GM12878 (cell line): ENCODE results near the gene EBI3. TPM values are rescaled to one million over a fixed set of nuclear protein-coding genes. Genes with fewer than 3 reads are reported as not detected.
A peak's percentile ranks its signal among the peaks of the same experiment; 100 is the strongest.

Source experiments
- ATAC-seq: fragments of 200-7000 bp; cut with Tn5 transposase; 3 replicates; pipeline ENCODE4 v1.9.1; 2020; ENCODE audit warnings: mild to moderate bottlenecking, moderate library complexity
- BruUV-seq: library from RNA; stranded (reverse); fragments of 400-500 nt; replicated peaks from 2 replicates; lab custom pipeline; 2021; lab: Mats Ljungman, UMichigan
- CTCF ChIA-PET: fragments of 300-600 bp; sonication (Branson Sonifier 250); formaldehyde crosslinking; extraction: SDS; loops from one replicate; lab custom pipeline; 2021; ENCODE audit warnings: inconsistent platforms; lab: Yijun Ruan, JAX
- POLR2A ChIA-PET: fragments of 350-600 bp; formaldehyde crosslinking; extraction: SDS; loops from one replicate; lab custom pipeline; 2021; ENCODE audit warnings: inconsistent platforms; lab: Charles Lee
- RAD21 ChIA-PET: fragments of 300-600 bp; sonication (Branson Sonifier 250); formaldehyde crosslinking; loops from one replicate; lab custom pipeline; 2023; ENCODE audit warnings: antibody characterized with exemption; ENCODE audit not compliant: unreplicated experiment; lab: Charles Lee
- SMC1A ChIA-PET: fragments of 300-600 bp; sonication (Branson Sonifier 250); formaldehyde crosslinking; loops from one replicate; lab custom pipeline; 2023; ENCODE audit not compliant: unreplicated experiment, uncharacterized antibody; lab: Charles Lee
- DNase-seq: peaks from one replicate; pipeline ENCODE4 v3.0.0-alpha.2; 2011; ENCODE audit warnings: low read depth, low spot score
- FAIRE-seq: peaks from 3 replicates; lab custom pipeline; 2011; peaks lifted over from hg19 to GRCh38; lab: Jason Lieb, UNC
- H2AFZ ChIP-seq: 2 replicates; pipeline ENCODE4 v1.6.0; 2011; ENCODE audit warnings: low read depth, low read length, control low read depth; ENCODE audit not compliant: control insufficient read depth
- H3K27ac ChIP-seq: 2 replicates; pipeline ENCODE4 v1.5.1; 2011; ENCODE audit warnings: control low read depth; ENCODE audit not compliant: control insufficient read depth, insufficient read depth
- H3K27me3 ChIP-seq, 2 experiments: replicated peaks in 1 of 2; 2 replicates each; pipeline versions ENCODE4 v1.6.0 to v1.6.1; 2011; ENCODE audit warnings: low read length in 1 of 2; ENCODE audit not compliant: control insufficient read depth in 2 of 2, insufficient read depth in 2 of 2
- H3K36me3 ChIP-seq, 2 experiments: 2 replicates each; pipeline ENCODE4 v1.5.1; 2011; ENCODE audit warnings: low read length in 1 of 2; ENCODE audit not compliant: control insufficient read depth in 2 of 2, insufficient read depth in 2 of 2
- H3K4me1 ChIP-seq: 2 replicates; pipeline ENCODE4 v1.6.1; 2011; ENCODE audit warnings: mild to moderate bottlenecking, low read length, moderate library complexity, mixed read lengths; ENCODE audit not compliant: control insufficient read depth, insufficient read depth
- H3K4me2 ChIP-seq: 2 replicates; pipeline ENCODE4 v1.6.0; 2011; ENCODE audit warnings: control low read depth; ENCODE audit not compliant: control insufficient read depth, insufficient read depth
- H3K4me3 ChIP-seq: fragments of 200-600 bp; sonication (generic); 2 replicates; pipeline ENCODE4 v1.5.1; 2016
- H3K79me2 ChIP-seq: 2 replicates; pipeline ENCODE4 v1.6.0; 2011; ENCODE audit warnings: low read length; ENCODE audit not compliant: control insufficient read depth, insufficient read depth
- H3K9ac ChIP-seq: 2 replicates; pipeline ENCODE4 v1.8.0; 2011; ENCODE audit warnings: low read length, control low read depth, mixed read lengths; ENCODE audit not compliant: control insufficient read depth, insufficient read depth
- H3K9me3 ChIP-seq: replicated peaks from 3 replicates; pipeline ENCODE4 v1.5.1; 2011; ENCODE audit warnings: mild to moderate bottlenecking, low read length; ENCODE audit not compliant: control insufficient read depth, insufficient read depth
- H4K20me1 ChIP-seq: 2 replicates; pipeline ENCODE4 v1.6.0; 2011; ENCODE audit not compliant: control insufficient read depth, insufficient read depth
- CBFB ChIP-seq: IDR thresholded peaks from 2 replicates; pipeline ENCODE4 v1.6.1; 2016; ENCODE audit warnings: antibody characterized with exemption, low read depth
- CBX3 ChIP-seq: fragments of 200-600 bp; sonication (generic); IDR thresholded peaks from 2 replicates; pipeline ENCODE4 v1.6.1; 2016; ENCODE audit warnings: low read depth, borderline replicate concordance
- EED ChIP-seq: sonication (generic); IDR thresholded peaks from 2 replicates; pipeline ENCODE4 v1.6.1; 2016; ENCODE audit warnings: antibody characterized with exemption, low read depth
- EGR1 ChIP-seq, 2 experiments: IDR thresholded peaks; 1 replicate in 1 of 2; 2 replicates in 1 of 2; pipeline ENCODE4 v1.6.1; 2011 to 2012; ENCODE audit warnings: low read depth in 2 of 2, low read length in 2 of 2, borderline replicate concordance in 1 of 2, mild to moderate bottlenecking in 1 of 2, moderate library complexity in 1 of 2
- EP300 ChIP-seq, 2 experiments: fragments of 150-350 bp in 1 of 2; IDR thresholded peaks; 2 replicates each; pipeline ENCODE4 v1.6.1; 2011 to 2012; ENCODE audit warnings: low read depth in 2 of 2, low read length in 2 of 2, borderline replicate concordance in 1 of 2, improper control_type of control experiment in 1 of 2, inconsistent platforms in 1 of 2; ENCODE audit not compliant: control insufficient read depth in 1 of 2
- FOS ChIP-seq: IDR thresholded peaks from 3 replicates; pipeline ENCODE4 v1.6.1; 2011; ENCODE audit warnings: borderline replicate concordance; ENCODE audit not compliant: insufficient read length; ENCODE audit errors: extremely low read depth
- JUNB ChIP-seq: IDR thresholded peaks from 2 replicates; pipeline ENCODE4 v1.6.1; 2016; ENCODE audit warnings: antibody characterized with exemption, mild to moderate bottlenecking
- MEF2A ChIP-seq: IDR thresholded peaks from 2 replicates; pipeline ENCODE4 v1.6.1; 2011; ENCODE audit warnings: low read depth, mild to moderate bottlenecking, low read length, moderate library complexity; ENCODE audit not compliant: insufficient read depth
- MYB ChIP-seq: fragments of 150-350 bp; IDR thresholded peaks from 2 replicates; pipeline ENCODE4 v1.6.1; 2014; ENCODE audit warnings: mild to moderate bottlenecking, low read depth, low read length, borderline replicate concordance
- NFYA ChIP-seq: IDR thresholded peaks from 2 replicates; pipeline ENCODE4 v1.6.1; 2011; ENCODE audit warnings: low read depth, mild to moderate bottlenecking, low read length, improper control_type of control experiment, borderline replicate concordance
- NFYB ChIP-seq: IDR thresholded peaks from 2 replicates; pipeline ENCODE4 v1.6.1; 2011; ENCODE audit warnings: low read depth, mild to moderate bottlenecking, low read length, improper control_type of control experiment, moderate library complexity; ENCODE audit not compliant: insufficient read depth
- STAT1 ChIP-seq: fragments of 450-650 bp; conservative IDR thresholded peaks from 2 replicates; pipeline ENCODE4 v1.6.1; 2014; ENCODE audit warnings: antibody characterized with exemption, mild to moderate bottlenecking
- YBX1 ChIP-seq: fragments of 450-650 bp; IDR thresholded peaks from 2 replicates; pipeline ENCODE4 v1.6.1; 2016; ENCODE audit warnings: antibody characterized with exemption
- YY1 ChIP-seq: IDR thresholded peaks from 2 replicates; pipeline ENCODE4 v1.6.1; 2011; ENCODE audit warnings: low read depth, mild to moderate bottlenecking, low read length
- ZNF24 ChIP-seq: fragments of 450-650 bp; IDR thresholded peaks from 2 replicates; pipeline ENCODE4 v1.6.1; 2017; ENCODE audit warnings: antibody characterized with exemption, mild to moderate bottlenecking
- WGBS: methylation state at CpG from one replicate; pipeline ENCODE4 v1.1.6; 2016; ENCODE audit warnings: low lambda C conversion rate; ENCODE audit not compliant: insufficient replicate concordance, insufficient coverage; ENCODE audit errors: missing lambda C conversion rate; 5-methylcytosine and 5-hydroxymethylcytosine counted together
- in situ Hi-C: fragments of 300-500 bp; cut with MboI; formaldehyde crosslinking; loops from 9 replicates; pipeline ENCODE4 v1.14.3; 2018; ENCODE audit warnings: mixed read lengths
- intact Hi-C: fragments of 100-400 bp; cut with micrococcal nuclease; formaldehyde crosslinking; loops from one replicate; pipeline ENCODE4 v1.14.2; 2022; ENCODE audit not compliant: unreplicated experiment
- polyA plus RNA-seq, 11 experiments: library from polyadenylated mRNA; depleted of rRNA in 4 of 11; unstranded in 6 of 11; stranded (reverse) in 5 of 11; fragments of >200 nt; fragmentation: Nextera tagmentation in 4 of 11; fragmentation: Illumina TruSeq in 1 of 11; extraction: Ambion mirVana in 4 of 11; extraction: Trizol in 1 of 11; gene quantifications; 1 replicate in 1 of 11; 2 replicates in 10 of 11; pipeline versions ENCODE4 v1.2.1 to v1.2.3, GENCODE V29; 2011 to 2016; ENCODE audit warnings: inconsistent platforms in 2 of 11, missing spikeins in 2 of 11, low read depth in 1 of 11
- total RNA-seq, 4 experiments: library from RNA; depleted of rRNA in 3 of 4; stranded (reverse); fragments of >200 nt in 3 of 4; fragmentation: Illumina TruSeq in 1 of 4; extraction: Trizol in 1 of 4; gene quantifications; 2 replicates each; pipeline versions ENCODE4 v1.2.1 to v1.2.3, GENCODE V29; 2013 to 2021
- TF ChIP-seq, protein P1 (sequence below), 3 experiments: IDR thresholded peaks in 2 of 3; conservative IDR thresholded peaks in 1 of 3; 2 replicates each; pipeline ENCODE4 v1.5.1; 2011; ENCODE audit warnings: low read depth in 3 of 3, low read length in 3 of 3, mild to moderate bottlenecking in 3 of 3, control low read depth in 2 of 3, moderate library complexity in 2 of 3, inconsistent platforms in 1 of 3, mixed read lengths in 1 of 3; ENCODE audit not compliant: control insufficient read depth in 2 of 3, insufficient read depth in 1 of 3; ENCODE audit errors: extremely low read depth in 1 of 3
- TF ChIP-seq, protein P2 (sequence below): fragments of 450-650 bp; IDR thresholded peaks from 2 replicates; pipeline ENCODE4 v1.6.1; 2017; ENCODE audit warnings: low read depth, mild to moderate bottlenecking, moderate library complexity
- TF ChIP-seq, protein P3 (sequence below): IDR thresholded peaks from 2 replicates; pipeline ENCODE4 v1.6.1; 2012; ENCODE audit warnings: low read length, inconsistent platforms
- TF ChIP-seq, protein P4 (sequence below): IDR thresholded peaks from 2 replicates; pipeline ENCODE4 v1.6.1; 2011; ENCODE audit warnings: borderline replicate concordance, low read depth, mild to moderate bottlenecking, moderate library complexity, low read length; ENCODE audit not compliant: insufficient read depth, poor library complexity, severe bottlenecking

Gene EBI3
- total and polyA plus RNA-seq, 10 of the 15 experiments (the other 5 are each of a cell fraction or from before 2014, with no cell fraction given), result 22.0 to 288 (median 186) TPM

DNA sequence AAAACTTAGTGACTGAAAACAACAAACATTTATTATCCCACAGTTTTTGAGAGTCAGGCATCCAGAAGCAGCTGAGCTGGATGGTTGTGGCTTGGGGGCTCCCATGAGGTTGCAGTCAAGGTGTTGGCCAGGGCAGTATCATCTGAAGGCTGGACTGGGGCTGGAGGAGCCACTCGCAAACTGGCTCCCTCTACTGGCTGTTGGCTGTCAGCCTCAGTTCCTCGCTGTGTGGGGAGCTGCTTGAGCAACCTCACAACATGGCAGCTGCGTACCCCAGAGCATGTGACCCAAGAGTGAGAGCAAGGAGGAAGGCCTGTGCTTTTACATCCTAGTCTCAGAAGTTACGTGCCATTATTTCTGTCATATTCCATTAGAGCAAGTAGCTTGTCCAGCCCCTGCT is 27.2 kb downstream of the EBI3 start:
- ChIA-PET SMC1A (no interaction called here), POLR2A (no interaction called here), CTCF (interaction anchor here (0.6 to 1.4 kb wide), 3 partner anchors 10 to 227 kb away, joined by 3 to 4 read pairs (median 4); no protein-coding TSS in a partner anchor), RAD21 (no interaction called here)
- FAIRE-seq (no peak), ATAC-seq (no peak), DNase-seq (no peak)
- Histone ChIP-seq H3K27me3 (no peaks in the 10 kb centered on the region), H3K4me1 (no peaks in the 10 kb centered on the region), H3K9me3 (peaks cover 5% of the 10 kb centered on the region; the same call in 1 of the 3 replicates), H3K79me2 (no peaks in the 10 kb centered on the region), H3K9ac (no peak overlapping the region), H3K27ac (no peak overlapping the region), H3K4me2 (no peak overlapping the region), H2AFZ (no peak overlapping the region), H4K20me1 (no peaks in the 10 kb centered on the region), H3K4me3 (no peak overlapping the region), H3K36me3 (peaks cover 18 to 34% of the 10 kb centered on the region in 2 experiments)
- BruUV-seq, result no TSS peak
- 93% methylated on average over 4 of the region's 4 CpGs for WGBS
- in situ Hi-C loops (no loop called here), intact Hi-C loops (no loop called here)
- TF ChIP-seq MEF2A, result no peak
- no peak for TF ChIP-seq NFYB
- no peak for TF ChIP-seq YBX1
- TF ChIP-seq, protein P1, sequence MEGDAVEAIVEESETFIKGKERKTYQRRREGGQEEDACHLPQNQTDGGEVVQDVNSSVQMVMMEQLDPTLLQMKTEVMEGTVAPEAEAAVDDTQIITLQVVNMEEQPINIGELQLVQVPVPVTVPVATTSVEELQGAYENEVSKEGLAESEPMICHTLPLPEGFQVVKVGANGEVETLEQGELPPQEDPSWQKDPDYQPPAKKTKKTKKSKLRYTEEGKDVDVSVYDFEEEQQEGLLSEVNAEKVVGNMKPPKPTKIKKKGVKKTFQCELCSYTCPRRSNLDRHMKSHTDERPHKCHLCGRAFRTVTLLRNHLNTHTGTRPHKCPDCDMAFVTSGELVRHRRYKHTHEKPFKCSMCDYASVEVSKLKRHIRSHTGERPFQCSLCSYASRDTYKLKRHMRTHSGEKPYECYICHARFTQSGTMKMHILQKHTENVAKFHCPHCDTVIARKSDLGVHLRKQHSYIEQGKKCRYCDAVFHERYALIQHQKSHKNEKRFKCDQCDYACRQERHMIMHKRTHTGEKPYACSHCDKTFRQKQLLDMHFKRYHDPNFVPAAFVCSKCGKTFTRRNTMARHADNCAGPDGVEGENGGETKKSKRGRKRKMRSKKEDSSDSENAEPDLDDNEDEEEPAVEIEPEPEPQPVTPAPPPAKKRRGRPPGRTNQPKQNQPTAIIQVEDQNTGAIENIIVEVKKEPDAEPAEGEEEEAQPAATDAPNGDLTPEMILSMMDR (IDR thresholded peaks at IDR 0.05 in 2 of 3, conservative IDR thresholded peaks at IDR 0.05 in 1 of 3; ENCODE audit: control insufficient read depth in 2 of 3, extremely low read depth in 1 of 3, insufficient read depth in 1 of 3, low read depth in 3 of 3, low read length in 3 of 3), result 0 out of 6 replicates have a peak, but pooled peaks of 1 of the 3 experiments have one; percentile 20
- no peak for TF ChIP-seq STAT1
- TF ChIP-seq CBFB, result no peak
- TF ChIP-seq YY1, result peak; percentile 58; the same call in 1 of the 2 replicates
- no peak for TF ChIP-seq JUNB
- no peak for TF ChIP-seq CBX3
- TF ChIP-seq, protein P2, sequence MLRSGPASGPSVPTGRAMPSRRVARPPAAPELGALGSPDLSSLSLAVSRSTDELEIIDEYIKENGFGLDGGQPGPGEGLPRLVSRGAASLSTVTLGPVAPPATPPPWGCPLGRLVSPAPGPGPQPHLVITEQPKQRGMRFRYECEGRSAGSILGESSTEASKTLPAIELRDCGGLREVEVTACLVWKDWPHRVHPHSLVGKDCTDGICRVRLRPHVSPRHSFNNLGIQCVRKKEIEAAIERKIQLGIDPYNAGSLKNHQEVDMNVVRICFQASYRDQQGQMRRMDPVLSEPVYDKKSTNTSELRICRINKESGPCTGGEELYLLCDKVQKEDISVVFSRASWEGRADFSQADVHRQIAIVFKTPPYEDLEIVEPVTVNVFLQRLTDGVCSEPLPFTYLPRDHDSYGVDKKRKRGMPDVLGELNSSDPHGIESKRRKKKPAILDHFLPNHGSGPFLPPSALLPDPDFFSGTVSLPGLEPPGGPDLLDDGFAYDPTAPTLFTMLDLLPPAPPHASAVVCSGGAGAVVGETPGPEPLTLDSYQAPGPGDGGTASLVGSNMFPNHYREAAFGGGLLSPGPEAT, result no peak
- no peak for TF ChIP-seq FOS
- TF ChIP-seq, protein P3, sequence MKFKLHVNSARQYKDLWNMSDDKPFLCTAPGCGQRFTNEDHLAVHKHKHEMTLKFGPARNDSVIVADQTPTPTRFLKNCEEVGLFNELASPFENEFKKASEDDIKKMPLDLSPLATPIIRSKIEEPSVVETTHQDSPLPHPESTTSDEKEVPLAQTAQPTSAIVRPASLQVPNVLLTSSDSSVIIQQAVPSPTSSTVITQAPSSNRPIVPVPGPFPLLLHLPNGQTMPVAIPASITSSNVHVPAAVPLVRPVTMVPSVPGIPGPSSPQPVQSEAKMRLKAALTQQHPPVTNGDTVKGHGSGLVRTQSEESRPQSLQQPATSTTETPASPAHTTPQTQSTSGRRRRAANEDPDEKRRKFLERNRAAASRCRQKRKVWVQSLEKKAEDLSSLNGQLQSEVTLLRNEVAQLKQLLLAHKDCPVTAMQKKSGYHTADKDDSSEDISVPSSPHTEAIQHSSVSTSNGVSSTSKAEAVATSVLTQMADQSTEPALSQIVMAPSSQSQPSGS, result no peak
- no peak for TF ChIP-seq NFYA
- no peak for TF ChIP-seq EGR1 (IDR thresholded peaks at IDR 0.05; ENCODE audit: borderline replicate concordance in 1 of 2, low read depth in 2 of 2, low read length in 2 of 2)
- no peak for TF ChIP-seq EP300 (IDR thresholded peaks at IDR 0.05; ENCODE audit: borderline replicate concordance in 1 of 2, control insufficient read depth in 1 of 2, low read depth in 2 of 2, low read length in 2 of 2)
- TF ChIP-seq EED, result no peak
- TF ChIP-seq ZNF24, result no peak
- TF ChIP-seq MYB, result no peak
- TF ChIP-seq, protein P4, sequence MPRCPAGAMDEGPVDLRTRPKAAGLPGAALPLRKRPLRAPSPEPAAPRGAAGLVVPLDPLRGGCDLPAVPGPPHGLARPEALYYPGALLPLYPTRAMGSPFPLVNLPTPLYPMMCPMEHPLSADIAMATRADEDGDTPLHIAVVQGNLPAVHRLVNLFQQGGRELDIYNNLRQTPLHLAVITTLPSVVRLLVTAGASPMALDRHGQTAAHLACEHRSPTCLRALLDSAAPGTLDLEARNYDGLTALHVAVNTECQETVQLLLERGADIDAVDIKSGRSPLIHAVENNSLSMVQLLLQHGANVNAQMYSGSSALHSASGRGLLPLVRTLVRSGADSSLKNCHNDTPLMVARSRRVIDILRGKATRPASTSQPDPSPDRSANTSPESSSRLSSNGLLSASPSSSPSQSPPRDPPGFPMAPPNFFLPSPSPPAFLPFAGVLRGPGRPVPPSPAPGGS, result no peak
